HepG2 (cell line): Measurements from ENCODE around the gene TPPP2. TPM values are rescaled to one million over a fixed set of nuclear protein-coding genes. Genes with fewer than 3 reads are reported as not detected.

Experiments
- BORCS8-MEF2B ChIP-seq: sonication (generic); formaldehyde crosslinking; IDR thresholded peaks from 2 replicates; pipeline ENCODE4 v1.8.0; 2022; ENCODE audit warnings: mild to moderate bottlenecking, missing genetic modification reagents
- EED ChIP-seq: sonication (generic); formaldehyde crosslinking; IDR thresholded peaks from 2 replicates; pipeline ENCODE4 v1.5.0; 2020; ENCODE audit warnings: mild to moderate bottlenecking, missing genetic modification reagents
- KMT2A ChIP-seq: sonication (generic); formaldehyde crosslinking; IDR thresholded peaks from 2 replicates; pipeline ENCODE4 v1.4.0; 2020; ENCODE audit warnings: missing genetic modification reagents
- NCOA5 ChIP-seq: sonication (generic); formaldehyde crosslinking; IDR thresholded peaks from 2 replicates; pipeline ENCODE4 v1.4.0; 2020; ENCODE audit warnings: missing genetic modification reagents
- PCBP2 ChIP-seq: fragments of 200-400 bp; formaldehyde crosslinking; optimal IDR thresholded peaks from 2 replicates; pipeline ENCODE3; 2018; ENCODE audit warnings: low read length, low read depth; ENCODE audit not compliant: poor library complexity, severe bottlenecking
- RBFOX2 ChIP-seq: fragments of 200-400 bp; formaldehyde crosslinking; IDR thresholded peaks from 2 replicates; pipeline ENCODE4 v1.6.1; 2017; ENCODE audit warnings: low read depth, mild to moderate bottlenecking, low read length
- RBM22 ChIP-seq: fragments of 200-400 bp; formaldehyde crosslinking; optimal IDR thresholded peaks from 2 replicates; pipeline ENCODE3; 2017; ENCODE audit warnings: mild to moderate bottlenecking, low read length, moderate library complexity
- SAFB2 ChIP-seq: sonication (generic); formaldehyde crosslinking; IDR thresholded peaks from 2 replicates; pipeline ENCODE4 v1.5.1; 2020; ENCODE audit warnings: missing genetic modification reagents, low read depth, mild to moderate bottlenecking, borderline replicate concordance
- TERF1 ChIP-seq: sonication (generic); formaldehyde crosslinking; IDR thresholded peaks from 2 replicates; pipeline ENCODE4 v1.8.0; 2022; ENCODE audit warnings: mild to moderate bottlenecking, missing genetic modification reagents, moderate library complexity
- TMF1 ChIP-seq: sonication (generic); formaldehyde crosslinking; IDR thresholded peaks from 2 replicates; pipeline ENCODE4 v1.8.1; 2022; ENCODE audit warnings: low read depth, missing genetic modification reagents
- ZC3H13 ChIP-seq: sonication (generic); formaldehyde crosslinking; IDR thresholded peaks from 2 replicates; pipeline ENCODE4 v1.8.1; 2023; ENCODE audit warnings: mild to moderate bottlenecking, missing genetic modification reagents, moderate library complexity
- ZNF101 ChIP-seq: sonication (generic); formaldehyde crosslinking; IDR thresholded peaks from 2 replicates; pipeline ENCODE4 v1.4.0; 2020; ENCODE audit warnings: mild to moderate bottlenecking, low read depth, missing genetic modification reagents, borderline replicate concordance
- ZNF350 ChIP-seq: sonication (generic); formaldehyde crosslinking; IDR thresholded peaks from 2 replicates; pipeline ENCODE4 v1.4.0; 2020; ENCODE audit warnings: mild to moderate bottlenecking, low read depth, missing genetic modification reagents, borderline replicate concordance
- ZNF639 ChIP-seq: conservative IDR thresholded peaks from 2 replicates; pipeline ENCODE4 v1.6.1; 2018; ENCODE audit warnings: missing genetic modification reagents
- ZNF768 ChIP-seq: sonication (generic); formaldehyde crosslinking; IDR thresholded peaks from 2 replicates; pipeline ENCODE4 v1.4.0; 2020; ENCODE audit warnings: missing genetic modification reagents
- polyA plus RNA-seq, 8 experiments: library from polyadenylated mRNA; depleted of rRNA in 3 of 8; stranded (reverse) in 7 of 8; unstranded in 1 of 8; fragments of >200 nt; fragmentation: Illumina TruSeq in 4 of 8; extraction: Trizol in 4 of 8; gene quantifications; 2 replicates each; pipeline versions ENCODE4 v1.2.1 to v1.2.3, GENCODE V29; 2011 to 2016; ENCODE audit warnings: low read depth in 4 of 8, missing spikeins in 1 of 8, mixed read lengths in 1 of 8; ENCODE audit not compliant: insufficient read depth in 1 of 8
- total RNA-seq, 5 experiments: library from RNA; depleted of rRNA; stranded (reverse); fragments of >200 nt; fragmentation: Illumina TruSeq; extraction: Trizol; gene quantifications; 2 replicates each; pipeline ENCODE4 v1.2.3, GENCODE V29; 2016; ENCODE audit warnings: low read depth in 1 of 5
- TF ChIP-seq, protein P1 (sequence below): IDR thresholded peaks from 2 replicates; pipeline ENCODE4 v1.6.1; 2012; ENCODE audit warnings: low read depth, low read length, improper control_type of control experiment

Gene TPPP2
- total and polyA plus RNA-seq, 2 of the 13 experiments (the other 11 are each of a cell fraction or from before 2014, with no cell fraction given) = 0.58 to 4.2 TPM

DNA sequence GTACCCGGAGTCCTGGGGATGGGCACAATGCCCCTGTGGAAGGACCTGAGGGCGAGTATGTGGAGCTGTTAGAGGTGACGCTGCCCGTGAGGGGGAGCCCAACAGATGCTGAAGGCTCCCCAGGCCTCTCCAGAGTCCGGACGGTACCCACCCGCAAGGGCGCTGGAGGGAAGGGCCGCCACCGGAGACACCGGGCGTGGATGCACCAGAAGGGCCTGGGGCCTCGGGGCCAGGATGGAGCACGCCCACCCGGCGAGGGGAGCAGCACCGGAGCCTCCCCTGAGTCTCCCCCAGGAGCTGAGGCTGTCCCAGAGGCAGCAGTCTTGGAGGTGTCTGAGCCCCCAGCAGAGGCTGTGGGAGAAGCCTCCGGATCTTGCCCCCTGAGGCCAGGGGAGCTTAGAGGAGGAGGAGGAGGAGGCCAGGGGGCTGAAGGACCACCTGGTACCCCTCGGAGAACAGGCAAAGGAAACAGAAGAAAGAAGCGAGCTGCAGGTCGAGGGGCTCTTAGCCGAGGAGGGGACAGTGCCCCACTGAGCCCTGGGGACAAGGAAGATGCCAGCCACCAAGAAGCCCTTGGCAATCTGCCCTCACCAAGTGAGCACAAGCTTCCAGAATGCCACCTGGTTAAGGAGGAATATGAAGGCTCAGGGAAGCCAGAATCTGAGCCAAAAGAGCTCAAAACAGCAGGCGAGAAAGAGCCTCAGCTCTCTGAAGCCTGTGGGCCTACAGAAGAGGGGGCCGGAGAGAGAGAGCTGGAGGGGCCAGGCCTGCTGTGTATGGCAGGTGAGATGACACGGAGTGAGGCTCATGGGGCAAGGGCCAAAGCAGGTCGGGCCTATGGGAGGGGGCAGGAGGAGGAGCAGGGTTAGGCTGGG is 44.6 kb downstream of the TPPP2 start (continued):
- no peak for TF ChIP-seq PCBP2
- TF ChIP-seq ZNF101 (CRISPR knock-in tag) = no peak
- TF ChIP-seq ZNF768 = 0 out of 2 replicates have a peak, but pooled peaks have one; percentile 25
- TF ChIP-seq BORCS8-MEF2B (CRISPR knock-in tag) = no peak
- TF ChIP-seq TERF1 = no peak
- no peak for TF ChIP-seq EED (CRISPR knock-in tag)
- 0 out of 2 replicates have a peak, but pooled peaks have one; percentile 40 for TF ChIP-seq SAFB2 (CRISPR knock-in tag)
- TF ChIP-seq NCOA5 (CRISPR knock-in tag) = no peak
- no peak for TF ChIP-seq KMT2A (CRISPR knock-in tag)
- peak; percentile 88 for TF ChIP-seq ZC3H13
- peak; percentile 63; the same call in 1 of the 2 replicates for TF ChIP-seq RBFOX2
- TF ChIP-seq, protein P1, sequence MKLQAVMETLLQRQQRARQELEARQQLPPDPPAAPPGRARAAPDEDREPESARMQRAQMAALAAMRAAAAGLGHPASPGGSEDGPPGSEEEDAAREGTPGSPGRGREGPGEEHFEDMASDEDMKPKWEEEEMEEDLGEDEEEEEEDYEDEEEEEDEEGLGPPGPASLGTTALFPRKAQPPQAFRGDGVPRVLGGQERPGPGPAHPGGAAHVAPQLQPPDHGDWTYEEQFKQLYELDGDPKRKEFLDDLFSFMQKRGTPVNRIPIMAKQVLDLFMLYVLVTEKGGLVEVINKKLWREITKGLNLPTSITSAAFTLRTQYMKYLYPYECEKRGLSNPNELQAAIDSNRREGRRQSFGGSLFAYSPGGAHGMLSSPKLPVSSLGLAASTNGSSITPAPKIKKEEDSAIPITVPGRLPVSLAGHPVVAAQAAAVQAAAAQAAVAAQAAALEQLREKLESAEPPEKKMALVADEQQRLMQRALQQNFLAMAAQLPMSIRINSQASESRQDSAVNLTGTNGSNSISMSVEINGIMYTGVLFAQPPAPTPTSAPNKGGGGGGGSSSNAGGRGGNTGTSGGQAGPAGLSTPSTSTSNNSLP = no peak
- 0 out of 2 replicates have a peak, but pooled peaks have one; percentile 5 for TF ChIP-seq ZNF350
- no peak for TF ChIP-seq ZNF639
- 0 out of 2 replicates have a peak, but pooled peaks have one; percentile 3 for TF ChIP-seq TMF1 (CRISPR knock-in tag)
- TF ChIP-seq RBM22 = peak; percentile 64
